H1 (cell line): ENCODE measurements around the gene GRID1. TPM values are rescaled to one million over a fixed set of nuclear protein-coding genes. Genes with fewer than 3 reads are reported as not detected.

Source experiments
- CTCF ChIA-PET: fragments of 300-600 bp; sonication (Branson Sonifier 250); formaldehyde crosslinking; loops from one replicate; lab custom pipeline; 2021; ENCODE audit not compliant: partially characterized antibody; lab: Charles Lee
- POLR2A ChIA-PET: fragments of 300-600 bp; sonication (Branson Sonifier 250); formaldehyde crosslinking; loops from one replicate; lab custom pipeline; 2021; ENCODE audit warnings: inconsistent platforms; ENCODE audit not compliant: partially characterized antibody; lab: Charles Lee
- DNase-seq, 2 experiments: peaks; one replicate each; pipeline versions ENCODE4 v3.0.0 to v3.0.0-alpha.2; 2010 to 2022; ENCODE audit warnings: low spot score in 2 of 2, low read depth in 1 of 2, mixed read lengths in 1 of 2
- FAIRE-seq: peaks from 2 replicates; lab custom pipeline; 2011; peaks lifted over from hg19 to GRCh38; lab: Jason Lieb, UNC
- H2AFZ ChIP-seq: 2 replicates; pipeline ENCODE4 v1.8.1; 2012; ENCODE audit warnings: low read length, inconsistent platforms
- H2AK5ac ChIP-seq: 2 replicates; pipeline ENCODE4 v1.6.1; 2013; ENCODE audit warnings: low read depth, low read length
- H2BK120ac ChIP-seq: replicated peaks from 2 replicates; pipeline ENCODE3; 2013; ENCODE audit warnings: low read depth, low read length, inconsistent platforms
- H2BK12ac ChIP-seq: 2 replicates; pipeline ENCODE4 v1.6.1; 2013; ENCODE audit warnings: low read depth, low read length
- H2BK15ac ChIP-seq: 2 replicates; pipeline ENCODE4 v1.6.1; 2013; ENCODE audit warnings: low read length
- H2BK20ac ChIP-seq: 2 replicates; pipeline ENCODE4 v1.6.1; 2013; ENCODE audit warnings: low read length
- H2BK5ac ChIP-seq: 2 replicates; pipeline ENCODE4 v1.6.1; 2013; ENCODE audit warnings: low read depth, low read length
- H3K14ac ChIP-seq: 2 replicates; pipeline ENCODE4 v1.6.1; 2013; ENCODE audit warnings: inconsistent platforms; ENCODE audit not compliant: insufficient read length
- H3K18ac ChIP-seq: 2 replicates; pipeline ENCODE4 v1.6.1; 2013; ENCODE audit warnings: low read length; ENCODE audit errors: extremely low read depth
- H3K23ac ChIP-seq: 2 replicates; pipeline ENCODE4 v1.6.1; 2013; ENCODE audit warnings: inconsistent platforms; ENCODE audit not compliant: insufficient read length
- H3K23me2 ChIP-seq: 2 replicates; pipeline ENCODE4 v1.6.1; 2013; ENCODE audit warnings: low read depth, low read length
- H3K27ac ChIP-seq: 2 replicates; pipeline ENCODE4 v1.6.1; 2011; ENCODE audit warnings: low read depth, low read length, inconsistent platforms
- H3K27me3 ChIP-seq, 4 experiments: replicated peaks in 1 of 4; 1 replicate in 1 of 4; 2 replicates in 3 of 4; pipeline versions ENCODE4 v1.6.1 to v1.8.1; 2011 to 2013; ENCODE audit warnings: low read length in 3 of 4, mild to moderate bottlenecking in 3 of 4, inconsistent platforms in 2 of 4, mixed read lengths in 2 of 4, moderate library complexity in 1 of 4; ENCODE audit not compliant: control insufficient read depth in 3 of 4, insufficient read depth in 3 of 4; ENCODE audit errors: extremely low read depth in 1 of 4
- H3K36me3 ChIP-seq, 4 experiments: 2 replicates each; pipeline versions ENCODE4 v1.6.1 to v1.8.1; 2011 to 2013; ENCODE audit warnings: mild to moderate bottlenecking in 4 of 4, low read length in 3 of 4, moderate library complexity in 2 of 4, control low read depth in 1 of 4, inconsistent platforms in 1 of 4; ENCODE audit not compliant: insufficient read depth in 4 of 4, control insufficient read depth in 2 of 4
- H3K4ac ChIP-seq: replicated peaks from 2 replicates; pipeline ENCODE3; 2013; ENCODE audit warnings: low read length, low read depth, mixed read lengths, inconsistent platforms; ENCODE audit not compliant: insufficient read length
- H3K4me1 ChIP-seq, 4 experiments: replicated peaks in 1 of 4; 1 replicate in 1 of 4; 2 replicates in 3 of 4; pipeline versions ENCODE4 v1.6.1 to v1.8.1; 2011 to 2013; ENCODE audit warnings: low read length in 3 of 4, inconsistent platforms in 2 of 4, mixed read lengths in 1 of 4; ENCODE audit not compliant: insufficient read depth in 4 of 4, control insufficient read depth in 3 of 4
- H3K4me2 ChIP-seq, 2 experiments: 2 replicates each; pipeline versions ENCODE4 v1.6.1 to v1.8.1; 2011 to 2013; ENCODE audit warnings: low read depth in 2 of 2, low read length in 2 of 2, control low read depth in 1 of 2, inconsistent platforms in 1 of 2, mild to moderate bottlenecking in 1 of 2; ENCODE audit not compliant: insufficient read depth in 1 of 2
- H3K4me3 ChIP-seq, 4 experiments: fragments of 200-600, 300-600 bp in 1 of 4; sonication (generic), shearing (Covaris generic), sonication (Bioruptor Twin) in 1 of 4; 2 replicates each; pipeline versions ENCODE4 v1.5.1 to v1.8.1; 2011 to 2016; ENCODE audit warnings: low read length in 4 of 4, low read depth in 3 of 4, control low read depth in 2 of 4, inconsistent platforms in 2 of 4, mild to moderate bottlenecking in 2 of 4, mixed read lengths in 1 of 4, moderate library complexity in 1 of 4; ENCODE audit not compliant: insufficient read depth in 2 of 4; ENCODE audit errors: extremely low read depth in 1 of 4
- H3K56ac ChIP-seq: replicated peaks from 2 replicates; pipeline ENCODE3; 2013; ENCODE audit warnings: low read depth, mild to moderate bottlenecking, mixed read lengths, low read length, inconsistent platforms; ENCODE audit not compliant: insufficient read length
- H3K79me1 ChIP-seq: 2 replicates; pipeline ENCODE4 v1.6.1; 2013; ENCODE audit warnings: low read depth, low read length, control low read depth
- H3K79me2 ChIP-seq, 2 experiments: 2 replicates each; pipeline versions ENCODE4 v1.6.1 to v1.8.1; 2012 to 2013; ENCODE audit warnings: low read length in 2 of 2, mild to moderate bottlenecking in 2 of 2, inconsistent platforms in 1 of 2; ENCODE audit not compliant: insufficient read depth in 2 of 2, control insufficient read depth in 1 of 2
- H3K9ac ChIP-seq, 4 experiments: replicated peaks in 1 of 4; 1 replicate in 1 of 4; 2 replicates in 3 of 4; pipeline versions ENCODE4 v1.6.1 to v1.8.1; 2011 to 2013; ENCODE audit warnings: low read depth in 3 of 4, low read length in 3 of 4, control low read depth in 2 of 4, mild to moderate bottlenecking in 2 of 4, moderate library complexity in 2 of 4, inconsistent platforms in 1 of 4; ENCODE audit errors: extremely low read depth in 1 of 4
- H3K9me3 ChIP-seq, 2 experiments: 2 replicates each; pipeline versions ENCODE4 v1.6.1 to v1.8.1; 2012 to 2013; ENCODE audit warnings: mild to moderate bottlenecking in 2 of 2, moderate library complexity in 2 of 2, control low read depth in 1 of 2, inconsistent platforms in 1 of 2, low read depth in 1 of 2, low read length in 1 of 2, mixed read lengths in 1 of 2; ENCODE audit not compliant: insufficient read depth in 2 of 2
- H4K20me1 ChIP-seq, 2 experiments: replicated peaks in 1 of 2; 2 replicates each; pipeline versions ENCODE3 to v1.8.1; 2011 to 2013; ENCODE audit warnings: inconsistent platforms in 2 of 2, low read length in 2 of 2, mild to moderate bottlenecking in 1 of 2; ENCODE audit not compliant: insufficient read depth in 2 of 2, control insufficient read depth in 1 of 2
- H4K5ac ChIP-seq: 2 replicates; pipeline ENCODE4 v1.6.1; 2013; ENCODE audit warnings: low read length, low read depth, mixed read lengths, inconsistent platforms; ENCODE audit not compliant: insufficient read length
- H4K8ac ChIP-seq: 2 replicates; pipeline ENCODE4 v1.8.0; 2013; ENCODE audit warnings: mild to moderate bottlenecking, moderate library complexity, low read length, inconsistent platforms; ENCODE audit not compliant: insufficient read depth; ENCODE audit errors: extremely low read depth
- H4K91ac ChIP-seq: replicated peaks from 2 replicates; pipeline ENCODE3; 2013; ENCODE audit warnings: low read length, mixed read lengths, inconsistent platforms; ENCODE audit not compliant: insufficient read length
- CBX8 ChIP-seq: fragments of 300-800, 300-1000 bp; sonication (generic); IDR thresholded peaks from 2 replicates; pipeline ENCODE4 v1.7.1; 2016; ENCODE audit warnings: low read depth, low read length, borderline replicate concordance
- CHD2 ChIP-seq: IDR thresholded peaks from 2 replicates; pipeline ENCODE4 v1.6.1; 2012; ENCODE audit warnings: low read length, improper control_type of control experiment
- E2F6 ChIP-seq: IDR thresholded peaks from 2 replicates; pipeline ENCODE4 v1.6.1; 2012; ENCODE audit warnings: inconsistent platforms
- POU5F1 ChIP-seq: IDR thresholded peaks from 2 replicates; pipeline ENCODE4 v1.6.1; 2011; ENCODE audit warnings: low read depth, mild to moderate bottlenecking, low read length, moderate library complexity
- RNF2 ChIP-seq: fragments of 200-900, 300-1000 bp; sonication (generic); IDR thresholded peaks from 2 replicates; pipeline ENCODE4 v1.7.1; 2016; ENCODE audit warnings: borderline replicate concordance, low read depth, mild to moderate bottlenecking, antibody characterized with exemption, low read length; ENCODE audit not compliant: poor library complexity, severe bottlenecking; ENCODE audit errors: missing control alignments
- RXRA ChIP-seq: IDR thresholded peaks from 2 replicates; pipeline ENCODE4 v1.6.1; 2011; ENCODE audit warnings: low read depth, mild to moderate bottlenecking, low read length, moderate library complexity; ENCODE audit not compliant: insufficient read depth
- SUZ12 ChIP-seq: fragments of 200-600 bp; sonication (generic); IDR thresholded peaks from 2 replicates; pipeline ENCODE4 v1.6.1; 2012; ENCODE audit warnings: mild to moderate bottlenecking, inconsistent platforms, low read length, moderate library complexity, mixed read lengths
- TAF1 ChIP-seq: IDR thresholded peaks from 2 replicates; pipeline ENCODE4 v1.6.1; 2011; ENCODE audit warnings: mild to moderate bottlenecking, low read depth, low read length
- TEAD4 ChIP-seq: IDR thresholded peaks from 2 replicates; pipeline ENCODE4 v1.6.1; 2012; ENCODE audit warnings: low read depth, low read length, inconsistent platforms, mixed read lengths
- WGBS, 2 experiments: shearing (Covaris generic) in 1 of 2; methylation state at CpG; one replicate each; pipeline versions ENCODE4 v1.1.6 to v1.1.7; 2013 to 2015; ENCODE audit warnings: low lambda C conversion rate in 2 of 2, mixed read lengths in 2 of 2, inconsistent platforms in 1 of 2, low coverage in 1 of 2, missing lambda C conversion rate in 1 of 2; ENCODE audit not compliant: insufficient replicate concordance in 2 of 2, insufficient coverage in 1 of 2, insufficient read length in 1 of 2; ENCODE audit errors: extremely low coverage in 1 of 2, missing lambda C conversion rate in 1 of 2; 5-methylcytosine and 5-hydroxymethylcytosine counted together
- polyA plus RNA-seq, 7 experiments: library from polyadenylated mRNA; depleted of rRNA in 3 of 7; stranded (reverse) in 5 of 7; unstranded in 2 of 7; fragments of >200 nt in 5 of 7; fragments of 200-250 nt in 2 of 7; gene quantifications; 1 replicate in 5 of 7; 2 replicates in 1 of 7; 4 replicates in 1 of 7; pipeline versions ENCODE4 v1.2.1 to v1.2.3, GENCODE V29; 2011 to 2013; ENCODE audit warnings: missing spikeins in 2 of 7, mixed read lengths in 2 of 7
- total RNA-seq: library from RNA; stranded (reverse); fragmentation: NEBNext Ultra II Directional; extraction: Animal tissue kit (Norgen Biotek cat#: 25700); gene quantifications from 2 replicates; pipeline ENCODE4 v1.2.1, GENCODE V29; 2021
- TF ChIP-seq, protein P1 (sequence below), 3 experiments: IDR thresholded peaks; 1 replicate in 2 of 3; 2 replicates in 1 of 3; pipeline versions ENCODE4 v1.5.1 to v1.6.1; 2011; ENCODE audit warnings: low read length in 3 of 3, mild to moderate bottlenecking in 3 of 3, inconsistent platforms in 2 of 3, low read depth in 1 of 3, moderate library complexity in 1 of 3; ENCODE audit not compliant: insufficient read depth in 1 of 3; ENCODE audit errors: control extremely low read depth in 1 of 3
- TF ChIP-seq, protein P2 (sequence below): IDR thresholded peaks from 2 replicates; pipeline ENCODE4 v1.6.1; 2012; ENCODE audit warnings: inconsistent platforms

Gene GRID1
- total and polyA plus RNA-seq, 2 of the 8 experiments (the other 6 are each of a cell fraction or from before 2014, with no cell fraction given), result 0.22 to 0.30 TPM

DNA sequence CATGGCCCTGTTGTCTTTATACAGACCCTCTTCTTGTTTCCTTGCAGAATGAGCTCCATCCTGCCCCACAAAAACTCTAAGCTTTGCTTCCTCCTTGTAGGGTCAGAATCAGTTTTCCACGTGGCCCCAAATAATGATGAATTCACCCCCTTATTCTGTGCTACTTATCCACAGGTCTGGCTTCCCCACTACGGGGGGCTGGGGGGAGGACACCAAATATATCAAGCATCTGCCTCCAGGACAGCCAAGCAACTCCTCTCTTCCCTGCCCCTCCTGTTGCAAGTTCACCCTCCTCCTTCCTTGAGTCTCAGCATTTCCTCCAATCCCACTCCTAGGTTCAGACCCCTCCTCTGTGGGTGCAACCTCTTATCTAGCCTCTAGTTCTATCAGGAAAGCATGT lies 743.3 kb downstream of the GRID1 start:
- Histone ChIP-seq H4K91ac (no peak overlapping the region), H3K4me2 (no peak overlapping the region), H2BK15ac (no peak overlapping the region), H2BK5ac (no peak overlapping the region), H3K23ac (no peak overlapping the region), H2AK5ac (no peak overlapping the region), H3K4ac (no peak overlapping the region), H4K20me1 (no peaks in the 10 kb centered on the region), H3K4me3 (no peak overlapping the region), H3K23me2 (no peaks in the 10 kb centered on the region; the same call in 1 of the 2 replicates), H3K27ac (no peak overlapping the region), H3K79me1 (no peaks in the 10 kb centered on the region), H4K8ac (no peak overlapping the region), H3K79me2 (no peaks in the 10 kb centered on the region), H3K9me3 (no peaks in the 10 kb centered on the region), H3K18ac (no peak overlapping the region), H2AFZ (no peak overlapping the region), H2BK20ac (no peak overlapping the region), H3K27me3 (no peaks in the 10 kb centered on the region), H3K9ac (no peak overlapping the region), H2BK12ac (no peak overlapping the region), H3K36me3 (no peaks in the 10 kb centered on the region), H3K4me1 (no peaks in the 10 kb centered on the region), H3K14ac (no peak overlapping the region), H4K5ac (no peak overlapping the region), H3K56ac (no peak overlapping the region), H2BK120ac (no peak overlapping the region)
- CTCF ChIA-PET, result interaction anchor here (0.7 to 2.5 kb wide), 4 partner anchors 9 to 47 kb away, joined by 3 to 14 read pairs (median 4); no protein-coding TSS in a partner anchor
- no peak for FAIRE-seq
- POLR2A ChIA-PET, result no interaction called here
- TF ChIP-seq E2F6 (no peak), TAF1 (no peak), SUZ12 (no peak), RXRA (no peak), RNF2 (no peak), POU5F1 (no peak), CBX8 (no peak), CHD2 (no peak), TEAD4 (no peak)
- TF ChIP-seq, protein P1, sequence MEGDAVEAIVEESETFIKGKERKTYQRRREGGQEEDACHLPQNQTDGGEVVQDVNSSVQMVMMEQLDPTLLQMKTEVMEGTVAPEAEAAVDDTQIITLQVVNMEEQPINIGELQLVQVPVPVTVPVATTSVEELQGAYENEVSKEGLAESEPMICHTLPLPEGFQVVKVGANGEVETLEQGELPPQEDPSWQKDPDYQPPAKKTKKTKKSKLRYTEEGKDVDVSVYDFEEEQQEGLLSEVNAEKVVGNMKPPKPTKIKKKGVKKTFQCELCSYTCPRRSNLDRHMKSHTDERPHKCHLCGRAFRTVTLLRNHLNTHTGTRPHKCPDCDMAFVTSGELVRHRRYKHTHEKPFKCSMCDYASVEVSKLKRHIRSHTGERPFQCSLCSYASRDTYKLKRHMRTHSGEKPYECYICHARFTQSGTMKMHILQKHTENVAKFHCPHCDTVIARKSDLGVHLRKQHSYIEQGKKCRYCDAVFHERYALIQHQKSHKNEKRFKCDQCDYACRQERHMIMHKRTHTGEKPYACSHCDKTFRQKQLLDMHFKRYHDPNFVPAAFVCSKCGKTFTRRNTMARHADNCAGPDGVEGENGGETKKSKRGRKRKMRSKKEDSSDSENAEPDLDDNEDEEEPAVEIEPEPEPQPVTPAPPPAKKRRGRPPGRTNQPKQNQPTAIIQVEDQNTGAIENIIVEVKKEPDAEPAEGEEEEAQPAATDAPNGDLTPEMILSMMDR (IDR thresholded peaks at IDR 0.05; ENCODE audit: control extremely low read depth in 1 of 3, insufficient read depth in 1 of 3, low read depth in 1 of 3, low read length in 3 of 3), result no peak
- TF ChIP-seq, protein P2, sequence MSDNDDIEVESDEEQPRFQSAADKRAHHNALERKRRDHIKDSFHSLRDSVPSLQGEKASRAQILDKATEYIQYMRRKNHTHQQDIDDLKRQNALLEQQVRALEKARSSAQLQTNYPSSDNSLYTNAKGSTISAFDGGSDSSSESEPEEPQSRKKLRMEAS, result no peak
- WGBS, 2 experiments, result 93% methylated on average over 2 of the region's 2 CpGs; no CpG with 5 or more reads in 1 of the 2 experiments
- DNase-seq, result no peak
